GM18526 (cell line): Measurements from ENCODE around the gene TGFBI.

Source experiments
- POLR2A ChIP-seq: IDR thresholded peaks from 3 replicates; pipeline ENCODE4 v1.6.1; 2011; ENCODE audit not compliant: insufficient read length; ENCODE audit errors: extremely low read depth

The TGFBI gene

DNA sequence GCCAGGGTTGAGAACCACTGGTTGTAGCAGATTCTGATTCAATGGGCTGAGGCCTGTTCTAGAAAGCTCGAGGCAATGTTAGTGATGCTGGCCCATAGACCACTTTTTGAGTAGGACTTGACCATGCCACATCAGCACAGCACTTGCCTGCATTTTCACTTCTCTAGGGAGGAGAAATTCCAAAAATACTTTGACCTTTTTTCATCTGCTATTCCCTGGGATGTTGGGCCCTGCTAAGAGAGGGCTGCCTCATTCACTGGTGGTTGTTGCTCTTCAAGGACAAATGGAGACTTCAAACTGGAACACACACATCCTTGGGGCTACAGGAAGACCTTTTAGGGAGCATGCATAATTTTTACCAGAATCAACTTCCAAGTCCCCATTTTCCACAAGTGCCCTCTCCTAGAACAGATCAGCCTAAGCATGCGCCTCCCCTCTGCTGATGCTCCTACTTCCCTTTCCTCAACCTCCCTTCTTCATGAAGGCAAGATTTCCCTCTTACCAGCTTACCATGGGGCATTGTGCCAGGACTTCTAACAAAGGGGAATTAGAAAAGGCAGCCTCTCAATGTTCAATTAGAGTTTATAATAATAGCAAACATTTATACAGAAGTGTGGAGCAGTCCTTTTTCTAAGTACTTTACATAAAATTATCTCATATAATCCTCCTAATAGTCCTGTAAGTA lies 12.7 kb upstream of the TGFBI start:
- no peak for TF ChIP-seq POLR2A

DNA sequence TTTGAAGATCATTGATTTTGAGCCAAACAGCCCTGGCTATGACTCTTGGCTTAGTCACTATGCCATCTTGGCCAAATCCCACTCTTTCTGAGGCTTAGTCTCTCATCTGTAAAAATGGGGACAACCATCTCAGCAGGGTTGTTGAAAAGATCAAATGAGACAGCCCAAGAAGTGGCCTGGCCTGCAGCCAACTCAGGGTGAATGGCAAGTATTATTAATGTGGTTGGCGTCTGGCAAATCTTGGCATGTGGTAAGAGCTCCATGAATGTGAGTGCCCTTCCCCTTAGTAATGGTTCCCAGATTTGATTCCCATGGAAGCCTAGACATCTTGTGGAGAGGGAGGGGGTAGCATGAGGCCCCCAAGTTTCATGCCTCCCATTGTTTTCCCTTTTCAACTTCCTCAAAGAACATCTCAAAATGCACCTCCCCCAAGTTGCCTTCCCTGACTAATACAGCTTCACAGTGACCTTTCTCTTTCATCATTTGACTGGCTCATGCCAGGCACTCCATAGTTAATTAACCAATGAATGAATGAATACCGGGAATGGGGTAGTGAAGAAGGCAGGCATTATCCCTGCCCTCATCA lies 11.8 kb upstream of the TGFBI start:
- no peak for TF ChIP-seq POLR2A

DNA sequence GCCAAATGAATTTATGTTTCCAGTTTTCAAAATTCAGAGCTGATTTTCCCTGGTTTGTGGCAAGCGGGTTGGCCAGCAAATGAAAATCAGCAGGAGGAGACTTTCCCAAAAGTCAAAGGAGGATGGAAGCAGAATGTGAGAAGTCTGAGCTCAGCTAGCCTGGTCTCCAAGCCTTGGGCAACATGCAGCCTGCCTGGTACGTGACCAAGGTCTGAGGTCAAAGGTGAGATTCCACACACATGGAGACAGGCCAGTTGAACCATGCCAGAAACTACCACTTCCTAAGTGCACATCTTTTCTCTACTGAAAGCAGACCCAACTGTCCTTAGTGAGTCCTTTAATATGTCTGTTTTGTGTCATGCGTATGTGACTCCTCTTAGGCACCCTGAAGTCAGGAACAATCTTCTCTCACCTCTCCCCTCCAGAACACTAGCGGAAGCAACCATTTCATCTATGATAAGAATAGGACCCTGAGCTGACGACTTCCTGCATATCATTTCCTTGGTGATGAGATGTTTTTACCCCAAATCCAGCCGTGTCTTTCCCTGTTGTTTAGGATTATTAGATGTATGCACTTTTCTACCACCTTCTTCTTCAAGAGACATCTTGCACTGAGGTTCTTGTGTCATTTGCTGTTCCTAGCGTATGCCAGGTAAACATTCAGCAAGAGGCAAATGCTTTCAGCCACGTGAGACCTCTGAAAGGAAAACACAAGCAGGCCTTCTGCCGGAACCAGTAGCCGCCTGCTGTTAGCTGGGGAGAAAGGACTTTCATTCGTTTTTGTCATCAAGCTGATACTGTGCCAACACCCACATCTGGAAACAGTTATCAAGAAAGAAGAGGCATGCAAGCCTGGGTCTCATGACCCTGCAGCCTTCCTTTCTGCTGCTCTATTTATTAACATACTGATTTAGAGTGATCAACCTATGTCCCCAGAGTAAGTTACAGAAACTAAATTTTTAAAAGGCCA lies 9.7 kb upstream of the TGFBI start:
- TF ChIP-seq POLR2A: no peak

DNA sequence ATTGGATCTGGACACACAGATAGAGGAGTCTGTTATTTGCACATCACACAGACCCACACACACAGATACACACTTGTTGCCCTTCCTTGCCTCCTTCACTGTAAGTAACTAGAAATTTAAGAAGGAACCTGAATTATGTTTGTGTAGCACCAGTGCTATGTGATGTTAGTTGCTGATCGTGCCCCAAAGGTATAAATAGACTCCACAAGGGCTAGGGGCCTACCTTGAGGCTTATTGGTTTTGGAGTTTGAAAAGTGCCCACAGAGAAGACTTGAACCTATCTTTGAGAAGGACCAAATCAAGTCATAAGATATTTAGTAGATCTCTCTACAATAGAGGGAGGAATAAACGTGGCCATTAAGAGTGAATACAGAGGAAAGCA lies 8.8 kb upstream of the TGFBI start:
- no peak for TF ChIP-seq POLR2A

DNA sequence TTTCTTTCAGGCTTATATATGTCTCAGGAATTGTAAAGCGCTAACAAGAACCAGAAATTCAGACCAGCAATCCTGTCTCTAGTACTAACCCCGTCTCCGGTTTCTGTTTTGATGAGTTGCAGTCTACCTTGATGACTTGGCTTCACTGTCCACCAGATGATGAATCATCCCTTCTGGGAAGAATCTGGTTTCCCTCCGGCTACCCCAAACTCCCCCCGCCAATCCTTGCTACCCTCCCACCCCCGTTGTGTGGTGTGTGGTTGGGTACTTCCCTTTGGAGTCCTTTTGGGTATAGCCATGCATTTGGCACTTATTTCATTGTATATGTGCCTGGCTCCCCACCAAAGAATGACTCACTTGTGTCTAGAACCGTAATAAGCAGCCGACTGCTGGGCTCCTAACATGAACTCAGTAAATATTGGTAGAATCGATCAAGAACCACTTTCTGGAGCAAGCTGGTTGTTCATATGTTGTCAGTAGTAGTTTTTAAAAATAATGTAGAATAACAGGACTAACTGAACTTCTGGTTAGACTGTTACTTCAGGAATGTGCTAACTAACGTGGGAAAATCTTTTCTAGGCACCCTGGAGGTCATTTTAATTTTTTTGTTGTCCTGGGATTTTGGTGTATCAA lies 8.3 kb upstream of the TGFBI start:
- TF ChIP-seq POLR2A: no peak

DNA sequence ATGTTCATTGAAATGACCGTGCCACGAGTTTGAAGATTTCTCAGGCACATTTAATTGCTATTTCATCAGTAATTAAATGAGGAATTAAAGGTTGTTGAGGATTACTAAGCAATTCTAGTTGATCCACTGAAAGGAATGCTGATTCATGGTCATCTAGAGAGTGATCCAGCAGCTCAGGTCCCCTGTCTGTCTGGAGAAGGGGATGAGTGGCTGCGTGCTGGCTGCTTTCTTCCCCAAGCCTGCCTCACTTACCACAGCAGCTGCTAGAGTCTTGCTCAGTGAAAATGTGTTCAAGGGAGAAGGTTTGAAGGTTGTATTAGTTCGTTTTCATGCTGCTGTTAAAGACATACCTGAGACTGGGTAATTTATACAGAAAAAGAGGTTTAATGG lies 7.8 kb upstream of the TGFBI start:
- no peak for TF ChIP-seq POLR2A

DNA sequence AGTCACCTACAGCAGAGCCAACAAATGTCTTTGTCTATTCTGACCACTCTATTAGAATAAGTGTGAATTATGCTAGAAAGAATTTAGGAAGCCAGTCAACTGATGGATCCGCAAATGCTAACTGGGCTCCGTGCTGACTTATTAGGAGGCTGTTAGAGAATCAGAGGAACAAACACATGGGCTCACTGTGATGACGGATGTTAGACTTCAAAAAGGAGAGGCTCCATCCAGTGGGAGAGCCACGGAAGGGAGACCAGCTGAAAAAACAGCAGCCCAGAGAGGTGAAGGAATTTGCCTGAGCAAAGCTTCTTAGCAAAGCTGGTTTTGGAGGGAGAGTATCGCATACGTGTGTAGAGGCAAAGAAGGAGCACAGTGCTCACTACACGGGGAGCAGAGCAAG lies 5.8 kb upstream of the TGFBI start:
- TF ChIP-seq POLR2A: no peak

DNA sequence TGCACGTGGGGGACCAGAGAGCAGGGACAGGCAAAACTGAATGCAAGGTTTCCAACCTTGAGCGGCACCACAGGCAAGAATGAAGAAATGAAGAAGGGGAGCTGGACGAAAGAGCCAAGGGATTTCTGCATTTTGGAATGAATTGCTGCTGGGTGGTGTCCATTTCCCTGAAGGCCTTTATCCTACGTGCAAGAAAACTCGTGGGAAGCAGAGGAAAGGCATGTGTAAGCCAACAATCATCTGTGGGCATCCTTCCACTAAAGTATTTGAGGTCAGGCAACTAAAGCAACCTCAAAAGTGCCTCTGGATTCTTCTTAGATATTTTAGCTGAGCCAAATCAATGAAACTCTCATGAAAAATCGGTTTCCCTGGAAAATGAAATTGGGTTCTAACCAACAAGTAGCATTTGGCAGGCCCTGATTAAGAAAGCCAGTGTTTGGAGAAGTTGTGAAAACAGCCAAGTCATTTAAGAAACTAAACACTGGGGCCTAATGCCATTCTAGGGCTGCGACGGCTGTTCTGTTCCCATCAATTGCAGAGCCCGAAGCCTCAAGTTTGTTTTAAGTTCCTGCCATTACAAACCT lies 4.7 kb upstream of the TGFBI start:
- no peak for TF ChIP-seq POLR2A

DNA sequence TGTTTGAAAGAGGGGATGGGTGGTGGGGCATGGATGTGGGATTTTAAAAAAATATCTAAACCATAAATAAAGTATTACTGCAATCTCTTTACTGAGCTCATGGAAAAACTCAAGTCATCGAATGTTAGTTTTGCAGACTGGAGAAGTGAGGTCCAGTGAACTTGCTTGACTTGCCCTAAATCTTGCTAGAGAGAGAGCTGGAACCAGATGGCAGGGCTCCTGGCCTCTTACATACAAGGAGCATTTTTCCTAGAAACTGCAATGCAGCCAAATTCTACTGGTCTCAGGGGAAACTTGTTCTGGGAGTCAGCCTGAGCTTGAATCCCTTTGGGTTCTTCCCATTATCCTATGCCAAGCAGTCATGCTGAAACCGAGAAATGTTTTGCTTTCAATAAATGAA lies 2.9 kb upstream of the TGFBI start:
- TF ChIP-seq POLR2A: no peak

DNA sequence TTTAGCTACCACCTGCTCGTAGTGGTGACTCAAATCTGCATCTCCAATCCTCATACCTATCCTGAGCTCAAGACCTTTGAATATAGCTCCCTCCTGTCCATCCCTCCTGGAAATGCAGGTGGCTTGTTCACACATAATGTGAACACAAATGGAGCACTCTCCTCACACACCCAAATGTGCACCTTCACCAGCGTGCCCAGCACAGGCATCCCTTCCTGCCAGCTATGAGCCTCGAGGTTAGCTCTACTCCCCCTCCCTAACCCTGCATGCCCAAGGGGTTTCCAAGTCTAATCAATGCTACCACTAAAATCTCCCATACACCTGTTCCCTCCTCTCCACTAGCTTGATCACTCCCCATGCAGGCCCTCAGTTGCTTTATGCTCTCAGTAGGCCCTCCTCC lies 2.2 kb upstream of the TGFBI start:
- TF ChIP-seq POLR2A: no peak

DNA sequence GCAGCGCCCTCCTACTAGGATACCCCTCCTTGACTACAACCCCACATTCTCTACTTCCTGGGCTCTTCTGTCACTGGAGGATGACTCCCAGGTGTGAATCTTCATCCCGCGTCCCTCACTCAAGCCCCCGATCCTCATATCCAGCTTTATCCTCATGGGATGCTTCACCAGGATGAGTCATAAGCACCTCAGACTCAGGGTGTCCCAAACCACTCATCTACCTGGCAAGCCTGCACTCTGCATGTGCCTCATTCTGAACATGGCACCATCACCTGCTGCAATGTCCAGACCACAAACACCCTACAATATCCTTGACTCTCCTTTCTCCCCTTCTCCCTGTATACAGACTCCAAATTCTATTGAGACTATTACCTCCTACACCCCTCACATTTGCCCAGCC lies 1.5 kb upstream of the TGFBI start:
- no peak for TF ChIP-seq POLR2A

DNA sequence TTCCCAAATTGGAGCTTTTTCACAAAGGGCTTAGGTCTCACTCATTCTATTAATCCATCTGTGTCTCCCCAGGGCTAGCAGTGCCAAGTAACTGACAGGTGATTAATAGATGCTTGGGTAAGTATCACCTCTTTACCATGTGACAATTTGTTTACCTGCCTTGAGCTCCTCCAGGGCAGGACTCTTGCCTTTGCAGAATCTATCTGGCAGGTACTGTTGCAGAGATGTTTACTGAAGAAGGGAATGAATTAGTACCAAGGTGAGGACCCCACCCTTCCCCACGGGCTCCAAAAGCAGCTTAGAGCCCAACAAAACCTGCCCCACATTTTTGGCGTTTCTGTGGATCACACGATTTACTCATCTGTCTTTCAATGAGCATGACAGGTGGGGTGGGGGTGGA lies 698 bp upstream of the TGFBI start:
- no peak for TF ChIP-seq POLR2A

DNA sequence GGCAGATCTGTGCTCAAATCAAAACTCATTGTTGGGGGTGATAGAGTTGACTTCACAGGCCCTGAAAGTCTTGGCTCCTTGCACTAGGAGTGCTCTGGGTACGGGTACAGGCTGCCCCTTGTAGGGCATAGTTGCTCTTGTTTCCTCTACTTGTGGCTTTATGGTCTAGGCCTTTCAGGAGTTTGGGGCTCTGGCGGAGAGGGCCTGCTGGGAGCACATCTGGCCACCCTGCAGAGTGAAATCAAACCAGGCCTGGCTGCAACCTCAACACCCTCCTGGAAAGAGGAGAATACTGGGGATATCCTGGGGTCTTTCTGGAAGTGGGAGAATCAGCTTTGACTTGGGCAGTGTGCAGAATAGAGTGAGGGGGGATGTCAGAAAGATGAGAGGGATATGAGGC lies 1.5 kb downstream of the TGFBI start:
- no peak for TF ChIP-seq POLR2A

DNA sequence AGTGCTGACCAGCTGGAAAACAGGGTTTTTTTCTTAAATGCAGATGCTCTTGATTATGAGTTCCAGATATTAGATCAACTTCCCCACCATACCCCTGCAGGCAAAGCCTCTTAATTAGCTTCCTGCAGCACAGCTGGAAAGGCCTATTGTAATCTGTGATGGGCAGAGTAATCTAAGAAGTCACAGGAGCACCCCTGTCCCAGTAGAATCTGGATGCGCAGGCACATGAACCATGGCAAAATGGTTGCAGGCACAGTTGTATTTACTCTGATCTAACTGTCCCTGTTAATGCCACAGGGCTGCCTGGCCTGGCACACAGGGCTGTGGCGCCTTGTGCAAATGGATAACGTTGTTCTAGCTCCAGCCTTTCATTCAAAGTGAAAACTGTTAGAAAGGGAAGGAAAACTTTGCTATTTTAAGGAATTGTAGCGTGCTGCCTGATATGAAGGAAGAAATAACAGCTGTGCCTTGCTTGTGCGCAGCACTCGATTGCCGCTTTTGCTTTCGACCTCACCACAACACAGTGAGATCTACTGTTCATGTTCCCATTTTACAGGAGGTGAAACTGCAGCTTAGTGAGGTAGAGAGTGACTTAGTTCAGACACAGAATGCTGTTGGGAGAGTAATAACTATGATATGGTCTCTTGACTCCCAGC lies 2.3 kb downstream of the TGFBI start:
- no peak for TF ChIP-seq POLR2A

DNA sequence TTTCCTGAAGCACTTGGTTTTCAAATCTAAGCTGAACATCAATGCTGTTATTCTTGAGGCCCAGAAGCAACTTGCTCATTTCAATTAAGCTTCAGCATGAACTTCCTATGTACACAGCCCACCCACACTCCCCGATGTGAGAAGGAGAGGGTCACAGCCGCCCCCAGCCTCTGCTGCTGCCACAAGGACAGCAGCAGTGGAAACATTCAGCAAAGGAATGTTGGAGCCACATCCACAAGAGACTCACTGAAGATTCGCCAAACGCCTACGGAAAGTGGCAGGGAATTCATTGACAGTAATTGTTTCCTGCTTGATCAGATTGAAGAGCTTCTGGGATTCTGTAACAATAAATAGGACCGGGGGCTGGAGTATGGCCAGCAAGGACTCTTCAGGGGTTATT lies 2.9 kb downstream of the TGFBI start:
- no peak for TF ChIP-seq POLR2A
